ENCODE data around the gene WBP11.
"Not testable (repeated sequence)": the region's sequence is repeated elsewhere in the genome, so short reads cannot be mapped to it uniquely, and the experiment has no call there.

WBP11 gene

GRCh38 chr12:14768823-14769405, 34.4 kb downstream of the WBP11 start:
- no peak for DNase-seq (ENCODE audit: low spot score)
- ChIA-PET POLR2A (ENCODE audit: low non-redundant PET) (interaction anchor here (0.7 kb wide), 1 partner anchor 1617 kb away, joined by 3 read pairs; no protein-coding TSS in a partner anchor), CTCF (interaction anchor here (0.6 to 1.2 kb wide), 3 partner anchors 36 to 227 kb away, joined by 4 read pairs; no protein-coding TSS in a partner anchor)
- no peak for TF ChIP-seq CTCF (conservative IDR thresholded peaks at IDR 0.05; ENCODE audit: low read depth)
- peak overlapping the region; percentile 91 for H3K27ac ChIP-seq

- ChIA-PET CTCF (no interaction called here), POLR2A (ENCODE audit: low non-redundant PET) (no interaction called here)
- no peak for DNase-seq (ENCODE audit: low spot score)
- TF ChIP-seq CTCF (conservative IDR thresholded peaks at IDR 0.05; ENCODE audit: low read depth): no peak
- no peak overlapping the region for H3K27ac ChIP-seq
These were observed 35.7 kb downstream of the WBP11 start for GRCh38 chr12:14767617-14768016.

GRCh38 chr12:14766649-14767215, 36.5 kb downstream of the WBP11 start:
- DNase-seq (ENCODE audit: low spot score): no peak
- POLR2A ChIA-PET (ENCODE audit: low non-redundant PET): no interaction called here
- no peak overlapping the region for H3K27ac ChIP-seq
- no peak for TF ChIP-seq CTCF (conservative IDR thresholded peaks at IDR 0.05; ENCODE audit: low read depth)
- CTCF ChIA-PET: no interaction called here

GRCh38 chr12:14766020-14766419, 37.3 kb downstream of the WBP11 start:
- CTCF ChIA-PET: not testable (repeated sequence)

GRCh38 chr12:14765398-14765797, 37.9 kb downstream of the WBP11 start:
- no peak overlapping the region for H3K27ac ChIP-seq
- no peak for TF ChIP-seq CTCF (conservative IDR thresholded peaks at IDR 0.05; ENCODE audit: low read depth)
- ChIA-PET CTCF (no interaction called here), POLR2A (ENCODE audit: low non-redundant PET) (no interaction called here)
- no peak for DNase-seq (ENCODE audit: low spot score)

More at GRCh38 chr12:14766020-14766419, 37.3 kb downstream of the WBP11 start:
- H3K27ac ChIP-seq; DNase-seq (ENCODE audit: low spot score); POLR2A ChIA-PET (ENCODE audit: low non-redundant PET): not testable (repeated sequence)

GRCh38 chr12:14759711-14760280, 43.5 kb downstream of the WBP11 start:
- CTCF ChIA-PET; POLR2A ChIA-PET (ENCODE audit: low non-redundant PET); DNase-seq (ENCODE audit: low spot score); H3K27ac ChIP-seq: not testable (repeated sequence)

GRCh38 chr12:14756334-14757143, 46.7 kb downstream of the WBP11 start:
- no peak for DNase-seq (ENCODE audit: low spot score)
- no peak overlapping the region for H3K27ac ChIP-seq
- POLR2A ChIA-PET (ENCODE audit: low non-redundant PET): no interaction called here
- no peak for TF ChIP-seq CTCF (conservative IDR thresholded peaks at IDR 0.05; ENCODE audit: low read depth)
- CTCF ChIA-PET: no interaction called here

All from RWPE1 (cell line).